Measurements from ENCODE around the gene SMAD1.
A peak's percentile ranks its signal among the peaks of the same experiment; 100 is the strongest.

Gene SMAD1

DNA sequence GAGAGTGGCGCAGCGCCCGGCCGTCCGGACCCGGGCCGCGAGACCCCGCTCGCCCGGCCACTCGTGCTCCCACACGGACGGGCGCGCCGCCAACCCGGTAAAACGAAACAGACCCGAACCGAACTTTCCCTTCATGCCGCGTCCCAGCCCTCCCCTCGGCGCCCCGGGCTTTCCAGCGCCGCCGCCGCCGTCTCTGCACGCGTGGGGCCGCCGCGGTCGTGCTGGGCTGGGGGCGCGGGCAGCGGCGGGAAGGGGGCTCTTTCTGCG is 222 bp downstream of the SMAD1 start:
- peak; percentile 10; the same call in 2 of the 3 replicates for ATAC-seq
- TF ChIP-seq, protein P1, sequence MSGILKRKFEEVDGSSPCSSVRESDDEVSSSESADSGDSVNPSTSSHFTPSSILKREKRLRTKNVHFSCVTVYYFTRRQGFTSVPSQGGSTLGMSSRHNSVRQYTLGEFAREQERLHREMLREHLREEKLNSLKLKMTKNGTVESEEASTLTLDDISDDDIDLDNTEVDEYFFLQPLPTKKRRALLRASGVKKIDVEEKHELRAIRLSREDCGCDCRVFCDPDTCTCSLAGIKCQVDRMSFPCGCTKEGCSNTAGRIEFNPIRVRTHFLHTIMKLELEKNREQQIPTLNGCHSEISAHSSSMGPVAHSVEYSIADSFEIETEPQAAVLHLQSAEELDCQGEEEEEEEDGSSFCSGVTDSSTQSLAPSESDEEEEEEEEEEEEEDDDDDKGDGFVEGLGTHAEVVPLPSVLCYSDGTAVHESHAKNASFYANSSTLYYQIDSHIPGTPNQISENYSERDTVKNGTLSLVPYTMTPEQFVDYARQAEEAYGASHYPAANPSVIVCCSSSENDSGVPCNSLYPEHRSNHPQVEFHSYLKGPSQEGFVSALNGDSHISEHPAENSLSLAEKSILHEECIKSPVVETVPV (CRISPR knock-in tag; IDR thresholded peaks at IDR 0.05), result no peak
- TF ChIP-seq, protein P2, sequence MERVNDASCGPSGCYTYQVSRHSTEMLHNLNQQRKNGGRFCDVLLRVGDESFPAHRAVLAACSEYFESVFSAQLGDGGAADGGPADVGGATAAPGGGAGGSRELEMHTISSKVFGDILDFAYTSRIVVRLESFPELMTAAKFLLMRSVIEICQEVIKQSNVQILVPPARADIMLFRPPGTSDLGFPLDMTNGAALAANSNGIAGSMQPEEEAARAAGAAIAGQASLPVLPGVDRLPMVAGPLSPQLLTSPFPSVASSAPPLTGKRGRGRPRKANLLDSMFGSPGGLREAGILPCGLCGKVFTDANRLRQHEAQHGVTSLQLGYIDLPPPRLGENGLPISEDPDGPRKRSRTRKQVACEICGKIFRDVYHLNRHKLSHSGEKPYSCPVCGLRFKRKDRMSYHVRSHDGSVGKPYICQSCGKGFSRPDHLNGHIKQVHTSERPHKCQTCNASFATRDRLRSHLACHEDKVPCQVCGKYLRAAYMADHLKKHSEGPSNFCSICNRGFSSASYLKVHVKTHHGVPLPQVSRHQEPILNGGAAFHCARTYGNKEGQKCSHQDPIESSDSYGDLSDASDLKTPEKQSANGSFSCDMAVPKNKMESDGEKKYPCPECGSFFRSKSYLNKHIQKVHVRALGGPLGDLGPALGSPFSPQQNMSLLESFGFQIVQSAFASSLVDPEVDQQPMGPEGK (CRISPR knock-in tag; IDR thresholded peaks at IDR 0.05; ENCODE audit: borderline replicate concordance), result no peak
- TF ChIP-seq ZNF8 (CRISPR knock-in tag; IDR thresholded peaks at IDR 0.05), result no peak

DNA sequence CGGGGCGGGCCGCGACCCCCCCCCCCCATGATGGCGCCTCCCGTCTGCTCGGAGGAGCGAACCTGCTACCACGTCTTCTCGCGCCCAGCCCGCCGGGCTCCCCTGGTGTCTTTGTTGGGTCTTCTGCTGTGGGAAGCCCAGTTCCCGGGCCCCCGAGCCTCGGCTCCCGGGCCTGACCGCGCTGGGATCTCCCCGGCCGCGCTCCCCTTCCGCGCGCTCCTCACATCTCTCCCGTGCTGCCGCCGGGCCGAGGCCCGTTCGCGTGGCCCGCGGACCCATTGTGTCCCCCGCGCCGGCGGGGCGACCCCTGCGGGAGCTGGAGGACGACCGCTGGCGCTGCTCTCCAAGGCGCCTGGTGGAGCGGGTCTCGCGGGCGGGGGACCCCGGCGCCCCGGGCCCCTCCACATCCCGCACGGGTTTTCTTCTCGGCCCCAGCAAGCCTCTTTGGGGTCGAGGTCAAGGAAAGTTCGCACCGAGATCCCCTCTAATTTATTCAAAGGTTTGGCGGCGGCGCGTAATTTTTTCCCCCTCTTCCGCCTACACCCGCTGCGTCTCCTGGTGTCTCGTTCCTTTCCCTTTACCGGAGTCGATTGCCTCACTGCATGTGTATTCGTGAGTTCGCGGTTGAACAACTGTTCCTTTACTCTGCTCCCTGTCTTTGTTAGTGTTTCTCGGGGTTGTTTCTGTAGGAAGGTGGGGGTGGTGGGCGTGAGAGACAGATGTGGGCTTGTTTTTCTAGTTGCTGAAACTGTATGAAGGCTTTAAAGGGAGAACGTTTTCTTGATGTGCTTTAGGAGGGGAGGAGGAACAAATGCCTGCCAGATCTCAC is 770 bp downstream of the SMAD1 start:
- ATAC-seq, result peak; percentile 68
- TF ChIP-seq ARNTL (CRISPR knock-in tag; IDR thresholded peaks at IDR 0.05; ENCODE audit: borderline replicate concordance, low read depth) (no peak), ESRRG (CRISPR knock-in tag; IDR thresholded peaks at IDR 0.05) (no peak), ZNF8 (CRISPR knock-in tag; IDR thresholded peaks at IDR 0.05) (no peak), ZNF565 (CRISPR knock-in tag; conservative IDR thresholded peaks at IDR 0.05; ENCODE audit: low read depth) (no peak), ZC3H10 (CRISPR knock-in tag; IDR thresholded peaks at IDR 0.05) (no peak), SNAI2 (CRISPR knock-in tag; IDR thresholded peaks at IDR 0.05) (no peak), PPARA (CRISPR knock-in tag; IDR thresholded peaks at IDR 0.05; ENCODE audit: borderline replicate concordance) (no peak), RARB (CRISPR knock-in tag; IDR thresholded peaks at IDR 0.05) (no peak), CSDC2 (CRISPR knock-in tag; IDR thresholded peaks at IDR 0.05) (no peak), ZNF70 (CRISPR knock-in tag; IDR thresholded peaks at IDR 0.05) (no peak)

DNA sequence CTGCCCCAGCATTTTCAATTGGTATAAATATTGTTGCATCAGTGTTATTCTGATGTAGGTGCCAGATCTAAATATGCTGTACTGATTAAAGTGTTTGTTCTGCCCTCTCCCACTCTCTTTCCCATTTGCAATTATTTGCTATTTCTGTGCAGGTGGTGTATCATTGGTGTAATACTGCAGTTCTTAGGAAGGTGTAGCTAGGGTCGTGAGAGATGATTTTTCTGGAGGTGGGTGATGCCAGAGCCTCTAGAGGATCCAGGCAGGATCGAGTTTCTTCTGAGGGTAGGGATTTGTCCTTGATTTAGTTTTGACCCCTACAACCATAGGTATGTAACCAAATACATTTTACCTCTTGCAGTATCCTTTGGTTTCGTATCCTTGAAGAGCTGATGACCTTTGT is 1.9 kb downstream of the SMAD1 start:
- ATAC-seq, result no peak
- TF ChIP-seq, protein P3, sequence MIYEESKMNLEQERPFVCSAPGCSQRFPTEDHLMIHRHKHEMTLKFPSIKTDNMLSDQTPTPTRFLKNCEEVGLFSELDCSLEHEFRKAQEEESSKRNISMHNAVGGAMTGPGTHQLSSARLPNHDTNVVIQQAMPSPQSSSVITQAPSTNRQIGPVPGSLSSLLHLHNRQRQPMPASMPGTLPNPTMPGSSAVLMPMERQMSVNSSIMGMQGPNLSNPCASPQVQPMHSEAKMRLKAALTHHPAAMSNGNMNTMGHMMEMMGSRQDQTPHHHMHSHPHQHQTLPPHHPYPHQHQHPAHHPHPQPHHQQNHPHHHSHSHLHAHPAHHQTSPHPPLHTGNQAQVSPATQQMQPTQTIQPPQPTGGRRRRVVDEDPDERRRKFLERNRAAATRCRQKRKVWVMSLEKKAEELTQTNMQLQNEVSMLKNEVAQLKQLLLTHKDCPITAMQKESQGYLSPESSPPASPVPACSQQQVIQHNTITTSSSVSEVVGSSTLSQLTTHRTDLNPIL (CRISPR knock-in tag; IDR thresholded peaks at IDR 0.05; ENCODE audit: low read depth), result no peak
- TF ChIP-seq GLIS3 (CRISPR knock-in tag; IDR thresholded peaks at IDR 0.05) (no peak), PPARA (CRISPR knock-in tag; IDR thresholded peaks at IDR 0.05; ENCODE audit: borderline replicate concordance) (no peak), BACH2 (CRISPR knock-in tag; IDR thresholded peaks at IDR 0.05; ENCODE audit: borderline replicate concordance) (no peak), ISL1 (CRISPR knock-in tag; IDR thresholded peaks at IDR 0.05) (no peak), ZNF8 (CRISPR knock-in tag; IDR thresholded peaks at IDR 0.05) (no peak)
- TF ChIP-seq, protein P2 (CRISPR knock-in tag; IDR thresholded peaks at IDR 0.05; ENCODE audit: borderline replicate concordance), result no peak

DNA sequence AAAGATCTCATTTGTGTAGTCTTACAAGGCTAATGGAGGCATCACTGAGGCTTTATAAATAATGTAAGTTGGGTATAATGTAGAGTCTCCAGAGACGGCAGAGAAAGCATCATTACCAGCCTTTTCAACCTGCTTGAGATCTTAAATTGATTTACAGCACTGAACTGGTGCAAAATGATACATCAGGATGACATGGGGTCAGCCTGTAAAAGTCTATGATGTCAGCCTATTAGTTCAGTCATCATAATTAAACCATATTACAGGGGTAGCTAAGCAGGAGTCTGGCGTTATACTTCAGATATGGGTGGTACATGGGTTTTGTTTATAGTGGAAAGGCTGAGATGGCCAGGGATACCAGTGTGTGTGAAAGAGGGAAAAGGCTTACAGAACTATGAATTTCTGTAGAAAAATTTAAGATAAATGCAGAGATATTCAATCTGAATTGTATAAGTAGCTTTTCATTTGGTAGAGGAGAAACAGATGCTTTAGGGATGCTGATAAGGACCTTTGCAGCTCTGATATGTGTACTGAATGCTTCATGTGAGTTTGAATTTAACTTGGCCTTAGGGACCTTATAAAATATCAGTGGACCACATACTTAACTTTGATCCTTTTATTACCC is 2.7 kb downstream of the SMAD1 start:
- ATAC-seq, result no peak
- peak; percentile 53 for TF ChIP-seq ISL1 (CRISPR knock-in tag; IDR thresholded peaks at IDR 0.05)
- TF ChIP-seq, protein P4, sequence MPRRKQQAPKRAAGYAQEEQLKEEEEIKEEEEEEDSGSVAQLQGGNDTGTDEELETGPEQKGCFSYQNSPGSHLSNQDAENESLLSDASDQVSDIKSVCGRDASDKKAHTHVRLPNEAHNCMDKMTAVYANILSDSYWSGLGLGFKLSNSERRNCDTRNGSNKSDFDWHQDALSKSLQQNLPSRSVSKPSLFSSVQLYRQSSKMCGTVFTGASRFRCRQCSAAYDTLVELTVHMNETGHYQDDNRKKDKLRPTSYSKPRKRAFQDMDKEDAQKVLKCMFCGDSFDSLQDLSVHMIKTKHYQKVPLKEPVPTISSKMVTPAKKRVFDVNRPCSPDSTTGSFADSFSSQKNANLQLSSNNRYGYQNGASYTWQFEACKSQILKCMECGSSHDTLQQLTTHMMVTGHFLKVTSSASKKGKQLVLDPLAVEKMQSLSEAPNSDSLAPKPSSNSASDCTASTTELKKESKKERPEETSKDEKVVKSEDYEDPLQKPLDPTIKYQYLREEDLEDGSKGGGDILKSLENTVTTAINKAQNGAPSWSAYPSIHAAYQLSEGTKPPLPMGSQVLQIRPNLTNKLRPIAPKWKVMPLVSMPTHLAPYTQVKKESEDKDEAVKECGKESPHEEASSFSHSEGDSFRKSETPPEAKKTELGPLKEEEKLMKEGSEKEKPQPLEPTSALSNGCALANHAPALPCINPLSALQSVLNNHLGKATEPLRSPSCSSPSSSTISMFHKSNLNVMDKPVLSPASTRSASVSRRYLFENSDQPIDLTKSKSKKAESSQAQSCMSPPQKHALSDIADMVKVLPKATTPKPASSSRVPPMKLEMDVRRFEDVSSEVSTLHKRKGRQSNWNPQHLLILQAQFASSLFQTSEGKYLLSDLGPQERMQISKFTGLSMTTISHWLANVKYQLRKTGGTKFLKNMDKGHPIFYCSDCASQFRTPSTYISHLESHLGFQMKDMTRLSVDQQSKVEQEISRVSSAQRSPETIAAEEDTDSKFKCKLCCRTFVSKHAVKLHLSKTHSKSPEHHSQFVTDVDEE (CRISPR knock-in tag; IDR thresholded peaks at IDR 0.05), result no peak
- no peak for TF ChIP-seq ZC3H10 (CRISPR knock-in tag; IDR thresholded peaks at IDR 0.05)
- TF ChIP-seq TCF4 (CRISPR knock-in tag; IDR thresholded peaks at IDR 0.05; ENCODE audit: borderline replicate concordance), result peak; percentile 67
- TF ChIP-seq, protein P3 (CRISPR knock-in tag; IDR thresholded peaks at IDR 0.05; ENCODE audit: low read depth), result peak; percentile 67; the same call in 1 of the 2 replicates
